NOMO-1 (cell line): ENCODE results near the gene PLD4.
"Not testable (repeated sequence)": the region's sequence is repeated elsewhere in the genome, so short reads cannot be mapped to it uniquely, and the experiment has no call there.

Experiments used
- DNase-seq, 2 experiments: peaks; one replicate each; lab custom pipeline; 2025; ENCODE audit not compliant: unreplicated experiment in 2 of 2; lab: John Stamatoyannopoulos, UW

Gene PLD4

DNA sequence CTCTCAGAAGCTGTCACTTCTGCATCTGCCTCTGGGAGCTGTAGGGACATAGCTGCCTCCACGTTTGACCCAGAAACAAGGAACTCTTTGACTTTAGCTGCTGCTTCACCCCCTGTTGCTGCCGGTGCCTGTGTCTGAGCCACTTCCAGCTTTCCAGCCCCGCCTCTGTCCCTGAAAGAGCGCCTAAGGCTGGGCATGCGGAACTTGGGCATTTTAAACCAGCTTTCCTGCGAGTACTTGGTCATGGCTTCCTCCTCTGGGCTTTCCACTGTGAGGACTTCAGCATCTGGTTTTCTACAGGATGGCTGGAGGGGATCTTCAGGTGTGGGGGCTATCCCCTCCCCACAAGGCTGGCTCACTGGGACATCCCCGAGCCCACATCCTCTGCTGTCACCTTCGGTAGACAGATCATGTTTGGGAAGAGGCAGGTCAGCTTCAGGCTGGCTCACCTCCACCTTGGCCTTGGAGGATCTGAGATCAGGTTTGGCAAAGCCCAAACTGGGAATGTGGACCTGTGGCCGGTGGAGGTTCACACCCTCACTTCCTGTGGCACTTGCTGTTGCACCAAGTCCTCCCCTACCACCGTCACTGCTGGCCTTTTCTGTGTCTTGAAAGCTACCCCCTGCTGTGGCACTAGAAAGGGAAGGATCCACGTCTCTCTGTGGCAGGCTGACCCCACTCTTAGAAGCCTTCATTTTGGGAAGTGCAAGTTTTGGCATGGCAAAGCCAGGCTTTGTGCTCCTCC is 15.2 kb downstream of the PLD4 start:
- no peak for DNase-seq

DNA sequence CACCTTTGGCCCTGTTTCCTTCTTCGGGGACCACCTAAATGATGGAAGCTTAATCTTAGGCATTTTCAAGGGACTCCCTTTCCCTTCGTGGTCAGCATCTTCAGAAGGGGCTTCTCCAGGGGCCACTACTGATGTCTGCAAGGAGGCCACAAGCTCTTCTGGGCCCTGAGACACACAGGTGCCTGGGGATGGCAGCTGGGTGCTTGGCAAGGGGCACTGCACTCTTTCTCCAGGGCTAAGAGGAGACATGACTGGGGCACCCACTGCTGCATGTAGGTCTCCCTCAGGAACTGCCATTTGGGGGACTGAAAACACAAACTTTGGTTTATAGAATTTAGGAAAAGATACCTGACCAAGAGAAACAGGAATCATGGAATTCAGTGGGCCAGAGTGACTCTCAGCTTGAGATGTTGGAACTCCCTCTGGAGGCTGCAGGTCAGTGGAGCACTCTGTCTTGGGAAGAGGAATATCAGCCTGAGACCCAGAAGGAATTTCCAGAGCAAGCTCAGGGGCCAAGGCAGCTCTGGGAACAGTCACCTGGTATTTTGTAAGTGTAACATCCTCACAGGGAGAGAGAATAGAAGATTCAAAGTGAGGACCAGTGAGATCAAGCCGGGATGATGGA is 16.0 kb downstream of the PLD4 start:
- no peak for DNase-seq

DNA sequence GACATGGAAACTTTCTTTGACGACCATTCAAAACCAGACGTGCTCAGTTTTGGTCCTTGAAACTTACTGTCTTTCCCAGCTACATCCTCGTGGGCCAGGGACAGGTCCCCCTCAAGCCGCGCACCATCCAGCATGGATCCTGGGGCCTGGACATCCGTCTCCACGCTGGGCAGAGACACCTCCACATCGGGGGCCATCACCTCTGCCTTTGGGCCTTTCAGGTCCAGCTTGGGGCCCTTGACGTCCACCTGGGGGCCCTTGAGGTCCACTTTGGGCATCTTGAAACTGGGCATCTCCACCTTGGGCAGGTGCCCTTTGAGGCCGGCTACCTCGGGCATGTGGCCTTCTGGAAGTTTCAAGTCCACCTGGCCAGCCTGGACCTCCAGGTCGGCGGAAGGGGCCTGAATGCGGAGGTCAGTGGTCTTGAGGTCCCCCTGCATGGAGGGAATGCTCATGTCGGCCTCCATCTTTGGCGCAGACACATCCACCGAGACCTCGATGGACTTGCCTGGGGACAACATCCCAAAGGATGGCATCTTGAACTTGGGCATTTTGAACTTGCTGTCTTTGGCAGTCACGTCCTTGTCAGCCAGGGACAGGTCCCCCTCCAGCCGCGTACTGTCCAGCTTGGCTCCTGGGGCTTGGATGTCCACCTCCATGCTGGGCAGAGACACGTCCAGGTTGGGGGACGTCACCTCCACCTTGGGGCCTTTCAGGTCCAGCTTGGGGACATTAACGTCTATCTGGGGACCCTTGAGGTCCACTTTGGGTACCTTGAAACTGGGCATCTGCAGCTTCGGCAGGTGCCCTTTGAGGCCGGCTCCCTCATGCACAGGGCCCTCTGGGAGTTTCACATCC is 17.1 kb downstream of the PLD4 start:
- no peak for DNase-seq

DNA sequence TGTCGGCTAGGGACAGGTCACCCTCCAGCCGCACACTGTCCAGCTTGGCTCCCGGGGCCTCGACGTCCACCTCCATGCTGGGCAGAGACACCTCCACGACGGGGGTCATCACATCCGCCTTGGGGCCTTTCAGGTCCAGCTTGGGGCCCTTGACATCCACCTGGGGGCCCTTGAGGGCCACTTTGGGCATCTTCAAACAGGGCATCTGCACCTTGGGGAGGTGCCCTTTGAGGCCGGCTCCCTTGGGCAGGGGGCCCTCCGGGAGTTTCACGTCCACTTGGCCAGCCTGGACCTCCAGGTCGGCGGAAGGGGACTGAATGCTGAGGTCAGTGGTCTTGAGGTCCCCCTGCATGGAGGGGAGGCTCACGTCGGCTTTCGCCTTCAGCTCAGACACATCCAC is 17.9 kb downstream of the PLD4 start:
- no peak for DNase-seq

DNA sequence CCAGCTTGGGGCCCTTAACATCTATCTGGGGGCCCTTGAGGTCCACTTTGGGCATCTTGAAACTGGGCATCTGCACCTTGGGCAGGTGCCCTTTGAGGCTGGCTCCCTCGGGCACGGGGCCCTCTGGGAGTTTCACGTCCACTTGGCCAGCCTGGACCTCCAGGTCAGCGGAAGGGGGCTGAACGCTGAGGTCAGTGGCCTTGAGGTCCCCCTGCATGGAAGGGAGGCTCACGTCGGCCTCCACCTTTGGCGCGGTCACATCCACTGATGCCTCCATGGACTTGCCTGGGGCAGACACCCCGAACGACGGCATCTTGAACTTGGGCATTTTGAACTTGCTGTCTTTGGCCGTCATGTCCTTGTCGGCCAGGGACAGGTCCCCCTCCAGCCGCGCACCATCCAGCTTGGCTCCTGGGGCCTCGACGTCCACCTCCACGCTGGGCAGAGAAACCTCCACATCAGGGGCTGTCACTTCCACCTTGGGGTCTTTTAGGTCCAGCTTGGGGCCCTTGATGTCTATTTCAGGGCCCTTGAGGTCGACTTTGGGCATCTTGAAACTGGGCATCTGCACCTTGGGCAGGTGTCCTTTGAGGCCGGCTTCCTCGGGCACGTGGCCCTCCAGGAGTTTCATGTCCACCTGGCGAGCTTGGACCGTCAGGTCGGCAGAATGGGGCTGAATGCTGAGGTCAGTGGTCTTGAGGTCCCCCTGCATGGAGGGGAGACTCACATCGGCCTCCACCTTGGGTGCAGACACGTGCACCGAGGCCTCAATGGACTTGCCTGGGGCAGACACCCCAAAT is 18.7 kb downstream of the PLD4 start:
- DNase-seq: not testable (repeated sequence)

- not testable (repeated sequence) for DNase-seq
These were observed 19.3 kb downstream of the PLD4 start for GRCh38 chr14:104944016-104944308.

DNA sequence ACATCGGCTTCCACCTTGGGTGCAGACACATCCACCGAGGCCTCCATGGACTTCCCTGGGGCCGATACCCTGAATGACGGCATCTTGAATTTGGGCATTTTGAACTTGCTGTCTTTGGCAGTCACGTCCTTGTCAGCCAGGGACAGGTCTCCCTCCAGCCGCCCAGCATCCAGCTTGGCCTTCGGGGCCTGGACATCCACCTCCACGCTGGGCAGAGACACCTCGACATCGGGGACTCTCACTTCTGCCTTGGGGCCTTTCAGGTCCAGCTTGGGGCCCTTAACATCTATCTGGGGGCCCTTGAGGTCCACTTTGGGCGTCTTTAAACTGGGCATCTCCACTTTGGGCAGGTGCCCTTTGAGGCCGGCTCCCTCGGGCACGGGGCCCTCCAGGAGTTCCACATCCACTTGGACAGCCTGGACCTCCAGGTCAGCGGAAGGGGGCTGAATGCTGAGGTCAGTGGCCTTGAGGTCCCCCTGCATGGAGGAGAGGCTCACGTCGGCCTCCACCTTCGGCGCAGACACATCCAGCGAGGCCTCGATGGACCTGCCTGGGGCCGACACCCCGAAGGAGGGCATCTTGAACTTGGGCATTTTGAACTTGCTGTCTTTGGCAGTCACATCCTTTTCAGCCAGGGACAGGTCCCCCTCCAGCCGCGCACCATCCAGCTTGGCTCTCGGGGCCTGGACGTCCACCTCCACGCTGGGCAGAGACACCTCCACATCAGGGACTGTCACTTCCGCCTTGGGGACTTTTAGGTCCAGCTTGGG is 19.9 kb downstream of the PLD4 start:
- not testable (repeated sequence) for DNase-seq

DNA sequence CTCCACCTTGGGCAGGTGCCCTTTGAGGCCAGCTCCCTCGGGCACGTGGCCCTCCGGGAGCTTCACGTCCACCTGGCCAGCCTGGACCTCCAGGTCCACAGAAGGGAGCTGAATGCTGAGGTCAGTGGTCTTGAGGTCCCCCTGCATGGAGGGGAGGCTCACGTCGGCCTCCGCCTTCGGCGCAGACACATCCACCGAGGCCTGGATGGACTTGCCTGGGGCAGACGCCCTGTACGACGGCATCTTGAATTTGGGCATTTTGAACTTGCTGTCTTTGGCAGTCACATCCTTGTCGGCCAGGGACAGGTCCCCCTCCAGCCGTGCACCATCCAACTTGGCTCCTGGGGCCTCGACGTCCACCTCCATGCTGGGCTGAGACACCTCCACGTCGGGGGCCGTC is 20.6 kb downstream of the PLD4 start:
- DNase-seq: not testable (repeated sequence)

GRCh38 chr14:104945986-104946965 is 21.6 kb downstream of the PLD4 start:
- DNase-seq: not testable (repeated sequence)

DNA sequence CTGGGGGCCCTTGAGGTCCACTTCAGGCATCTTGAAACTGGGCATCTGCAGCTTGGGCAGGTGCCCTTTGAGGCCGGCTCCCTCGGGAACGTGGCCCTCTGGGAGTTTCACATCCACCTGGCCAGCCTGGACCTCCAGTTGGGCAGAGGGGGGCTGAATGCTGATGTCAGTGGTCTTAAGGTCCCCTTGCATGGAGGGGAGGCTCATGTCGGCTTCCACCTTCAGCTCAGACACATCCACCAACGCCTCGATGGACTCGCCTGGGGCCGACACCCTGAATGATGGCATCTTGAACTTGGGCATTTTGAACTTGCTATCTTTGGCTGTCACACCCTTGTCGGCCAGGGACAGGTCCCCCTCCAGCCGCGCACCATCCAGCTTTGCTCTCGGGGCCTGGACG is 22.5 kb downstream of the PLD4 start:
- DNase-seq: not testable (repeated sequence)

- DNase-seq: not testable (repeated sequence)
These were observed 23.4 kb downstream of the PLD4 start for GRCh38 chr14:104947881-104948735.

DNA sequence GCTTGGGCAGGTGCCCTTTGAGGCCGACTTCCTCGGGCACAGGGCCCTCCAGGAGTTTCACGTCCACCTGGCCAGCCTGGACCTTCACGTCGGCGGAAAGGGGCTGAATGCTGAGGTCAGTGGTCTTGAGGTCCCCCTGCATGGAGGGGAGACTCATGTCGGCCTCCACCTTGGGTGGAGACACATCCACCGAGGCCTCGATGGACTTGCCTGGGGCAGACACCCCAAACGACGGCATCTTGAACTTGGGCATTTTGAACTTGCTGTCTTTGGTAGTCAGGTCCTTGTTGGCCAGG is 24.0 kb downstream of the PLD4 start:
- DNase-seq: no peak

- DNase-seq: not testable (repeated sequence)
These were observed 24.8 kb downstream of the PLD4 start for GRCh38 chr14:104949406-104949955.

DNA sequence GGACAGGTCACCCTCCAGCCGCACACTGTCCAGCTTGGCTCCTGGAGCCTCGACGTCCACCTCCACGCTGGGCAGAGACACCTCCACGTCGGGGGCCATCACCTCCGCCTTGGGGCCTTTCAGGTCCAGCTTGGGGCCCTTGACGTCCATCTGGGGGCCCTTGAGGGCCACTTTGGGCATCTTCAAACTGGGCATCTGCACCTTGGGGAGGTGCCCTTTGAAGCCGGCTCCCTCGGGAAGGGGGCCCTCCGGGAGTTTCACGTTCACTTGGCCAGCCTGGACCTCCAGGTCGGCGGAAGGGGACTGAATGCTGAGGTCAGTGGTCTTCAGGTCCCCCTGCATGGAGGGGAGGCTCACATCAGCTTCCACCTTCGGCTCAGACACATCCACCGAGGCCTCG is 25.3 kb downstream of the PLD4 start:
- DNase-seq: no peak

GRCh38 chr14:104950701-104951100 is 26.0 kb downstream of the PLD4 start:
- not testable (repeated sequence) for DNase-seq

DNA sequence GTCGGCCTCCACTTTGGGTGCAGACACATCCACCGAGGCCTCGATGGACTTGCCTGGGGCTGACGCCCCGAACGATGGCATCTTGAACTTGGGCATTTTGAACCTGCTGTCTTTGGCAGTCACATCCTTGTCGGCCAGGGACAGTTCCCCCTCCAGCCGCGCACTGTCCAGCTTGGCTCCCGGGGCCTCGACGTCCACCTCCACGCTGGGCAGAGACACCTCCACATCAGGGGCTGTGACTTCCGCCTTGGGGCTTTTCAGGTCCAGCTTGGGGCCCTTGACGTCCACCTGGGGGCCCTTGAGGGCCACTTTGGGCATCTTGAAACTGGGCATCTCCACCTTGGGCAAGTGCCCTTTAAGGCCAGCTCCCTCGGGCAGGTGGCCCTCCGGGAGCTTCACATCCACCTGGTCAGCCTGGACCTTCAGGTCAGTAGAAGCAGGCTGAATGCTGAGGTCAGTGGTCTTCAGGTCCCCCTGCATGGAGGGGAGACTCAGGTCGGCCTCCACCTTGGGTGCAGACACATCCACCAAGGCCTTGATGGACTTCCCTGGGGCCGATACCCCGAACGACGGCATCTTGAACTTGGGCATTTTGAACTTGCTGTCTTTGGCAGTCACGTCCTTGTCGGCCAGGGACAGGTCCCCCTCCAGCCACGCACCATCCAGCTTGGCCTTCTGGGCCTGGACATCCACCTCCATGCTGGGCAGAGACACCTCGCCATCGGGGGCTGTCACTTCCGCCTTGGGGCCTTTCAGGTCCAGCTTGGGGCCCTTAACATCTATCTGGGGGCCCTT is 27.4 kb downstream of the PLD4 start:
- not testable (repeated sequence) for DNase-seq

DNA sequence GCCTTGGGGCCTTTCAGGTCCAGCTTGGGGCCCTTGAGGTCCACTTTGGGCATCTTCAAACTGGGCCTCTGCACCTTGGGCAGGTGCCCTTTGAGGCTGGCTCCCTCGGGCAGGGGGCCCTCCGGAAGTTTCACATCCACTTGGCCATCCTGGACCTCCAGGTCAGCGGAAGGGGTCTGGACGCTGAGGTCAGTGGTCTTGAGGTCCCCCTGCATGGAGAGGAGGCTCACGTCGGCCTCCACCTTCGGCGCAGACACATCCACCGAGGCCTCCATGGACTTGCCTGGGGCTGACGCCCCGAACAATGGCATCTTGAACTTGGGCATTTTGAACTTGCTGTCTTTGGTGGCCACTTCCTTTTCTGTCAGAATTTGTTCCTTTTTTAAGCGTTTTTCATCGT is 28.4 kb downstream of the PLD4 start:
- peak in 1 of 2 experiments; percentile 16 for DNase-seq
